Lung (tissue), 12 donors: Measurements from ENCODE around the gene ABR. TPM values are rescaled to one million over a fixed set of nuclear protein-coding genes. Genes with fewer than 3 reads are reported as not detected.

ENCODE experiments used
- ATAC-seq: fragments of 200-7000 bp; cut with Tn5 transposase; one replicate; pipeline ENCODE4 v1.9.1; 2020; ENCODE audit warnings: moderate number of reproducible peaks; ENCODE audit not compliant: insufficient read depth, low FRiP score
- DNase-seq, 3 donors: peaks; one replicate each; pipeline ENCODE4 v3.0.0-alpha.2; 2013 to 2017
- H3K27ac ChIP-seq, 2 donors: one replicate each; pipeline ENCODE4 v1.5.1; 2013; ENCODE audit warnings: mild to moderate bottlenecking in 2 of 2, moderate library complexity in 2 of 2, control low read depth in 1 of 2, inconsistent platforms in 1 of 2, low read depth in 1 of 2, low read length in 1 of 2
- H3K27me3 ChIP-seq, 3 donors: one replicate each; pipeline ENCODE4 v1.5.1; 2013; ENCODE audit warnings: low read length in 2 of 3; ENCODE audit not compliant: control insufficient read depth in 3 of 3, insufficient read depth in 3 of 3
- H3K36me3 ChIP-seq, 4 donors: one replicate each; pipeline ENCODE4 v1.5.1; 2013; ENCODE audit warnings: low read length in 4 of 4, mild to moderate bottlenecking in 1 of 4, moderate library complexity in 1 of 4; ENCODE audit not compliant: control insufficient read depth in 4 of 4, insufficient read depth in 4 of 4
- H3K4me1 ChIP-seq, 5 donors: one replicate each; pipeline ENCODE4 v1.5.1; 2013; ENCODE audit warnings: low read length in 5 of 5, mild to moderate bottlenecking in 2 of 5, moderate library complexity in 1 of 5; ENCODE audit not compliant: control insufficient read depth in 5 of 5, insufficient read depth in 5 of 5
- H3K4me3 ChIP-seq: one replicate; pipeline ENCODE4 v1.5.1; 2013; ENCODE audit warnings: mild to moderate bottlenecking, control low read depth, moderate library complexity
- H3K9ac ChIP-seq, 2 donors: one replicate each; pipeline ENCODE4 v1.5.1; 2013; ENCODE audit warnings: low read length in 2 of 2, control low read depth in 1 of 2; ENCODE audit not compliant: insufficient read depth in 1 of 2
- H3K9me3 ChIP-seq, 4 donors: one replicate each; pipeline ENCODE4 v1.5.1; 2013; ENCODE audit warnings: low read length in 3 of 4, mild to moderate bottlenecking in 1 of 4, moderate library complexity in 1 of 4; ENCODE audit not compliant: control insufficient read depth in 4 of 4, insufficient read depth in 3 of 4
- CTCF ChIP-seq: IDR thresholded peaks from 2 replicates; pipeline ENCODE4 v1.5.1; 2012; ENCODE audit warnings: mild to moderate bottlenecking; ENCODE audit errors: control extremely low read depth, extremely low read depth
- WGBS, 2 donors: extraction: QIAGEN DNeasy Blood & Tissue Kit; methylation state at CpG; one replicate each; pipeline ENCODE4 v1.1.7; 2013; 5-methylcytosine and 5-hydroxymethylcytosine counted together
- polyA plus RNA-seq, 2 donors: library from polyadenylated mRNA; stranded (reverse); fragments of 200-250 nt; gene quantifications; one replicate each; pipeline ENCODE4 v1.2.1, GENCODE V29; 2013
- total RNA-seq, 2 donors: library from RNA; depleted of rRNA in 1 of 2; stranded (reverse); fragments of >200 nt in 1 of 2; gene quantifications; one replicate each; pipeline ENCODE4 v1.2.1, GENCODE V29; 2014 to 2021
- donor health status: control.
- donor health status: control.
- donor health status: Bipolar disorder and iron deficiency.
- donor health status: healthy.
- donor health status: DM: yes; HTN: yes; CAD: no.

ABR gene
- total and polyA plus RNA-seq, 4 donors = 54.8 to 187 (median 70.2) TPM

GRCh38 chr17:1055751-1056645 is 123.8 kb downstream of the ABR start:
- WGBS, 2 donors = 55 to 62% methylated on average over 22 of the region's 22 CpGs
- DNase-seq = peak; percentile 76 to 81 (median 77)
- ATAC-seq = no peak
- no peaks in the 10 kb centered on the region for H3K4me1 ChIP-seq
- H3K9ac ChIP-seq = no peak overlapping the region
- peak overlapping the region in 1 of 2 donors; percentile 4 for H3K27ac ChIP-seq
- no peak overlapping the region for H3K4me3 ChIP-seq
- TF ChIP-seq CTCF = peak; percentile 39
- no peaks in the 10 kb centered on the region for H3K27me3 ChIP-seq
- H3K36me3 ChIP-seq = peaks cover 5 to 48% (median 18%) of the 10 kb centered on the region in 4 donors
- no peaks in the 10 kb centered on the region for H3K9me3 ChIP-seq

- DNase-seq (no peak), ATAC-seq (no peak)
- no peak overlapping the region for H3K9ac ChIP-seq
- 89% methylated on average over 16 of the region's 16 CpGs for WGBS, 2 donors
- H3K27me3 ChIP-seq = no peaks in the 10 kb centered on the region
- no peak for TF ChIP-seq CTCF
- H3K27ac ChIP-seq = no peak overlapping the region
- no peak overlapping the region for H3K4me3 ChIP-seq
- no peaks in the 10 kb centered on the region for H3K4me1 ChIP-seq
- peaks cover 5 to 48% (median 17%) of the 10 kb centered on the region in 4 donors for H3K36me3 ChIP-seq
- no peaks in the 10 kb centered on the region for H3K9me3 ChIP-seq
Measured at GRCh38 chr17:1055231-1055630, 124.5 kb downstream of the ABR start.

GRCh38 chr17:1054656-1055055 is 125.1 kb downstream of the ABR start:
- DNase-seq = no peak
- H3K36me3 ChIP-seq = peaks cover 5 to 50% (median 19%) of the 10 kb centered on the region in 4 donors

More at GRCh38 chr17:1054656-1055055, 125.1 kb downstream of the ABR start:
- no peak overlapping the region for H3K4me3 ChIP-seq
- no peaks in the 10 kb centered on the region for H3K27me3 ChIP-seq
- no peaks in the 10 kb centered on the region for H3K9me3 ChIP-seq
- TF ChIP-seq CTCF = no peak
- 89 to 95% methylated on average over 4 of the region's 4 CpGs for WGBS, 2 donors
- H3K9ac ChIP-seq = no peak overlapping the region
- ATAC-seq = no peak
- H3K4me1 ChIP-seq = no peaks in the 10 kb centered on the region
- H3K27ac ChIP-seq = no peak overlapping the region
